ENCODE data around the gene ZNF385A.

- TF ChIP-seq CTCF (IDR thresholded peaks at IDR 0.05; ENCODE audit: low read depth, low read length, poor library complexity, severe bottlenecking) (no peak), EZH2phosphoT487 (IDR thresholded peaks at IDR 0.05; ENCODE audit: borderline replicate concordance, low read length) (no peak)
Measured at GRCh38 chr12:54331461-54331860, 53.1 kb downstream of the ZNF385A start.

Measured in DOHH2 (cell line).